Mucosa of descending colon (tissue), 3 donors: ENCODE results near the gene MTG1. TPM values are rescaled to one million over a fixed set of nuclear protein-coding genes. Genes with fewer than 3 reads are reported as not detected.

Source experiments
- ATAC-seq: fragments of 200-7000 bp; cut with Tn5 transposase; one replicate; pipeline ENCODE4 v1.9.1; 2020; ENCODE audit warnings: mild to moderate bottlenecking, moderate library complexity
- DNase-seq, 3 donors: peaks; one replicate each; pipeline ENCODE4 v3.0.0-alpha.2; 2020
- H3K36me3 ChIP-seq: fragments of 200-600 bp; one replicate; pipeline ENCODE4 v1.8.0; 2021; ENCODE audit warnings: low read depth, mild to moderate bottlenecking
- H3K4me1 ChIP-seq: fragments of 200-600 bp; one replicate; pipeline ENCODE4 v1.8.0; 2021; ENCODE audit warnings: low read depth, mild to moderate bottlenecking
- H3K4me3 ChIP-seq: fragments of 200-600 bp; one replicate; pipeline ENCODE4 v1.8.0; 2021; ENCODE audit warnings: mild to moderate bottlenecking
- H3K9me3 ChIP-seq: fragments of 200-600 bp; one replicate; pipeline ENCODE4 v1.8.0; 2021; ENCODE audit warnings: mild to moderate bottlenecking
- intact Hi-C, 2 donors: fragments of 100-400 bp; cut with DNase I in 1 of 2; cut with micrococcal nuclease in 1 of 2; formaldehyde crosslinking; loops; one replicate each; pipeline versions ENCODE4 v1.11.0 to v1.11.1; 2022; cut with DNase I, micrococcal nuclease
- total RNA-seq, 3 donors: library from RNA; stranded (reverse); fragmentation: NEBNext Ultra II Directional in 2 of 3; extraction: Animal tissue kit (Norgen Biotek cat#: 25700) in 2 of 3; gene quantifications; one replicate each; pipeline versions ENCODE4 v1.2.1 to v1.2.4, GENCODE V29; 2021 to 2023
- TF ChIP-seq, protein P1 (sequence below): fragments of 200-600 bp; IDR thresholded peaks from one replicate; pipeline ENCODE4 v1.8.0; 2022; ENCODE audit warnings: antibody characterized with exemption, mild to moderate bottlenecking
- donor health status: DM: no; HTN: no; CAD: no; lungs with moderate emphysema.
- donor health status: DM: no; HTN: no; CAD: no.
- donor health status: DM: no; HTN: yes; CAD: no.

Gene MTG1
- total RNA-seq, 3 donors from 2014 or later: 43.6 to 52.7 (median 45.6) TPM

- Histone ChIP-seq H3K36me3 (no peaks in the 10 kb centered on the region), H3K9me3 (no peaks in the 10 kb centered on the region), H3K4me1 (peaks cover 19% of the 10 kb centered on the region), H3K4me3 (no peak overlapping the region)
- TF ChIP-seq, protein P1, sequence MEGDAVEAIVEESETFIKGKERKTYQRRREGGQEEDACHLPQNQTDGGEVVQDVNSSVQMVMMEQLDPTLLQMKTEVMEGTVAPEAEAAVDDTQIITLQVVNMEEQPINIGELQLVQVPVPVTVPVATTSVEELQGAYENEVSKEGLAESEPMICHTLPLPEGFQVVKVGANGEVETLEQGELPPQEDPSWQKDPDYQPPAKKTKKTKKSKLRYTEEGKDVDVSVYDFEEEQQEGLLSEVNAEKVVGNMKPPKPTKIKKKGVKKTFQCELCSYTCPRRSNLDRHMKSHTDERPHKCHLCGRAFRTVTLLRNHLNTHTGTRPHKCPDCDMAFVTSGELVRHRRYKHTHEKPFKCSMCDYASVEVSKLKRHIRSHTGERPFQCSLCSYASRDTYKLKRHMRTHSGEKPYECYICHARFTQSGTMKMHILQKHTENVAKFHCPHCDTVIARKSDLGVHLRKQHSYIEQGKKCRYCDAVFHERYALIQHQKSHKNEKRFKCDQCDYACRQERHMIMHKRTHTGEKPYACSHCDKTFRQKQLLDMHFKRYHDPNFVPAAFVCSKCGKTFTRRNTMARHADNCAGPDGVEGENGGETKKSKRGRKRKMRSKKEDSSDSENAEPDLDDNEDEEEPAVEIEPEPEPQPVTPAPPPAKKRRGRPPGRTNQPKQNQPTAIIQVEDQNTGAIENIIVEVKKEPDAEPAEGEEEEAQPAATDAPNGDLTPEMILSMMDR: no peak
- peak; percentile 23 for ATAC-seq
- DNase-seq: peak in 1 of 3 donors; percentile 45
- intact Hi-C loops: no loop called here
Measured at GRCh38 chr10:133359972-133360610, 33.9 kb upstream of the MTG1 start.

DNA sequence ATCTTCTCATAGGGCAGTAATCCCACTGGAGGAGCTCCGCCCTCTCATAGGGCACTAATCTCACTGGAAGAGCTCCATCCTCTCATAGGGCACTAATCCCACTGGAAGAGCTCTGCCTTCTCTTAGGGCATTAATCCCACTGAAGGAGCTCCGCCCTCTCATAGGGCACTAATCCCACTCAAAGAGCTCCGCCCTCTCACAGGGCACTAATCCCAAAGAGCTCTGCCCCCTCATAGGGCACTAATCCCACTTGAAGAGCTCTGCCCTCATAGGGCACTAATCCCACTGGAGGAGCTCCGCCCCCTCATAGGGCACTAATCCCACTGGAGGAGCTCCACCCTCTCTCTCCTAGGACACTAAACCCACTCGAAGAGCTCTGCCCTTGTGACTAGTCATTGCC, 32.7 kb upstream of the MTG1 start:
- intact Hi-C loops: no loop called here
- Histone ChIP-seq H3K36me3 (no peaks in the 10 kb centered on the region), H3K4me1 (peaks cover 25% of the 10 kb centered on the region), H3K4me3 (no peak overlapping the region), H3K9me3 (no peaks in the 10 kb centered on the region)
- TF ChIP-seq, protein P1: no peak
- DNase-seq: no peak
- ATAC-seq: no peak

DNA sequence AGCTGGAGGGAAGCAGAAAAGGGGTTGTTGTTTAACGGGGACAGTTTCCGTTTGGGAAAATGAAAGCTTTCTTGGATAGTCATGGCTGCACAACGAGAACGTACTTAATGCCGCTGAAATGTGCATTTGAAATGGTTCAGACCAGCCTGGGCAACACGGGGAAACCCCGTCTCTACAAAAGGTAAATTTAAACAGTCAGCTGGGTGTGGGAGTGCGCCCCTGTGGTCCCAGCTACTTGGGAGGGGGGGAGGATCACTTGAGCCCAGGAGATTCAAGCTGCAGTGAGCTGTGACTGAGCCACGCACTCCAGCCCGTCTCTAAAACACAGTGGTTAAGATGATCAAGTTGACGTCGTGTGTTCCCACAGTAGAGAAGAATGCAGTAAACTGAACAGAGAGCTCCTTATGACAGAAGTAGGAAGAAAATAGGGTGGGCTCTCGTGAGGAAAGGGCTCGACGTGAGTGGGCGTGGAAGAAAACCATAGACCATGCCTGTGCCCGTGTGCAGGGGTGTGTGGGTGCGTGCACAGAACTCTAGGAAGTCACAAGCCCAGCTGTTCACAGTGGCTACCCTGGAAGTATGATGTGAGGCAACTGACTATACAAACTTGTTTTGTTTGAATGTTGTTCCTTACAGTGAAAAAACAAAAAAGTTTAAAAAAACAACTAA, 32.0 kb upstream of the MTG1 start:
- peaks cover 21% of the 10 kb centered on the region for H3K4me1 ChIP-seq
- DNase-seq: no peak
- ATAC-seq: no peak
- intact Hi-C loops: no loop called here
- H3K9me3 ChIP-seq: no peaks in the 10 kb centered on the region
- no peak overlapping the region for H3K4me3 ChIP-seq
- TF ChIP-seq, protein P1: no peak
- H3K36me3 ChIP-seq: no peaks in the 10 kb centered on the region

GRCh38 chr10:133362846-133363245, 31.1 kb upstream of the MTG1 start:
- intact Hi-C loops: no loop called here
- ATAC-seq: no peak
- Histone ChIP-seq H3K4me3 (no peak overlapping the region), H3K9me3 (no peaks in the 10 kb centered on the region), H3K36me3 (no peaks in the 10 kb centered on the region), H3K4me1 (peaks cover 20% of the 10 kb centered on the region)
- TF ChIP-seq, protein P1: no peak
- DNase-seq: no peak

DNA sequence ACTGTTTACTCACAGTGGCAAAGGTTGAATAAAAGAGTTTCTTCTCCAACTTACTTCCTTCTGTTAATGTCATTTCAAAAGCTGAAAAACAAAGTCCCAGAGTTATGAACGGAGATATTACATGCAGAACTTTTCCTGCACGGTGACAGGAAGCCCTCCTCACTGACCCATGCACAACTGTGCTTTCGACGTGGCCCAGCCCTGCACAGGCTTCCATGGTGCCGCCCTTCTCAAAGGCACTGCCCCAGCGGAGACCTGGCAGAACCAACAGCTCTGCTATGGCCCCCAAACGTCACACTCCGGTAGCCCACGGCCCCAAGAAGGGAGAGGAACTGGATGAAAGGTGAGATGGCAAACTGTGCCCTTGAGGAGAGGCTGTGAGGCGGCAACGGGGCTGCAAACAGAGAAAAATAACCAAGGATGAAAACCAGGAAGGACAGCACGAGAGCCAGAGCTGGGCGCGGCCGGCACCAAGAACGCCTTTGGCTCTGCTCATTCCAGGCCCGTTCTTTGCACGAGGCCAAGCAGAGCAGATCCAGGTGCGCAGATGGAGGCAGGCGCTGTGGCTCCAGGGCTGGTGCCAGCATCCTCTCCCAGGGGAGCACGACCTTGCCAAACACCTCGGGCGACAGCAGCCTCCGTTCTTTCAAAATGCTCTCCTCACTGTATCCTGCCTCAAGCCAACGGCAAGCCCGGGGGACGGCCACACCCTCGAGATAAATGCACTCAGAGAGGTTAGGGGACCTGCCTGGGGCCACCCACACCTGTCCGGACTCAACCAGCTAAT, 29.1 kb upstream of the MTG1 start:
- no peak overlapping the region for H3K4me3 ChIP-seq
- TF ChIP-seq, protein P1: no peak
- DNase-seq: peak in 2 of 3 donors; percentile 56 to 69
- no peaks in the 10 kb centered on the region for H3K9me3 ChIP-seq
- peak; percentile 77 for ATAC-seq
- intact Hi-C loops: no loop called here
- H3K36me3 ChIP-seq: peaks cover 2% of the 10 kb centered on the region
- H3K4me1 ChIP-seq: peaks cover 16% of the 10 kb centered on the region
